ENCODE data around the gene ZNF618.

ZNF618 gene

DNA sequence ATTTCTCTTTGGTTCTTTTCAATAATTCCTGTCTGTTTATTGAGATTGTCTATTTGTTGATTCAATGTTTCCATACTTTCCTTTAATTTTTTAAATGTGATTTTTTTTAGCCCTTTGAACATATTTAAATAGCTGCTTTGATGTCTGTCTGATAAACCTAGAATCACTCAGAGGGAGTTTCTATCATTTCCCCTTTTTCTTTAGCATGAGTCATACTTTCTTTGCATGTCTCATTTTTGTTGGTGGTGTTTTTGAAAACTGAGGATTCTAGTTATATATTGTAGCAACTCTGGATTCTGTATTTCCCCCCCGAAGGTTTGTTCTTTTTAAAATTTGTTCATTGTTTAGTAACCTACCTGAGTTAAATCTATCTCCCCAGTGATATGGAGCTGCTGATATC, 24.2 kb upstream of the ZNF618 start:
- TF ChIP-seq, protein P1, sequence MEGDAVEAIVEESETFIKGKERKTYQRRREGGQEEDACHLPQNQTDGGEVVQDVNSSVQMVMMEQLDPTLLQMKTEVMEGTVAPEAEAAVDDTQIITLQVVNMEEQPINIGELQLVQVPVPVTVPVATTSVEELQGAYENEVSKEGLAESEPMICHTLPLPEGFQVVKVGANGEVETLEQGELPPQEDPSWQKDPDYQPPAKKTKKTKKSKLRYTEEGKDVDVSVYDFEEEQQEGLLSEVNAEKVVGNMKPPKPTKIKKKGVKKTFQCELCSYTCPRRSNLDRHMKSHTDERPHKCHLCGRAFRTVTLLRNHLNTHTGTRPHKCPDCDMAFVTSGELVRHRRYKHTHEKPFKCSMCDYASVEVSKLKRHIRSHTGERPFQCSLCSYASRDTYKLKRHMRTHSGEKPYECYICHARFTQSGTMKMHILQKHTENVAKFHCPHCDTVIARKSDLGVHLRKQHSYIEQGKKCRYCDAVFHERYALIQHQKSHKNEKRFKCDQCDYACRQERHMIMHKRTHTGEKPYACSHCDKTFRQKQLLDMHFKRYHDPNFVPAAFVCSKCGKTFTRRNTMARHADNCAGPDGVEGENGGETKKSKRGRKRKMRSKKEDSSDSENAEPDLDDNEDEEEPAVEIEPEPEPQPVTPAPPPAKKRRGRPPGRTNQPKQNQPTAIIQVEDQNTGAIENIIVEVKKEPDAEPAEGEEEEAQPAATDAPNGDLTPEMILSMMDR (IDR thresholded peaks at IDR 0.05; ENCODE audit: extremely low read depth, missing control alignments): no peak
- no peak for DNase-seq (ENCODE audit: low spot score)

- DNase-seq (ENCODE audit: low spot score): no peak
- TF ChIP-seq, protein P1 (IDR thresholded peaks at IDR 0.05; ENCODE audit: extremely low read depth, missing control alignments): peak; percentile 13
Measured at GRCh38 chr9:113853333-113853732, 22.8 kb upstream of the ZNF618 start.

DNA sequence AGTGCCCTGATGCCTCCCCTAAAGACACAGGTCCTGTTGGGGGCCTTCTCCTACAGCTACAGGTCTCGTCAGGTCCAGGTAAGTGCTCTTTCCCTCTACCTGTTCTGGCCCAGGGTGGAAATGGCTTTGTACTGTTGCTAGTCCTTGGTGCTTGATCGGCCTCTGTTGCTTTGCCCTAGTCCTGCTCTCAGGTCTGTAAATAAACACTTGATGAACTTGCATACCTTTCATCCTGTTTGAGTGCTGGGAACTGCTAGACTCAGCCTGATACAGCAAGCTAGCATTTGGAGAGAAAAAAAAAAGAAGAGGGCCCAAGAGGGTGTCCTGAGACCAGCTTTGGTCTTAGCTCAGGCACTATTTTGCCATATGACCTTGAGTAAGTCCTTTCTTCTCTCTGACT, 21.8 kb upstream of the ZNF618 start:
- TF ChIP-seq, protein P1 (IDR thresholded peaks at IDR 0.05; ENCODE audit: extremely low read depth, missing control alignments): no peak
- no peak for DNase-seq (ENCODE audit: low spot score)

DNA sequence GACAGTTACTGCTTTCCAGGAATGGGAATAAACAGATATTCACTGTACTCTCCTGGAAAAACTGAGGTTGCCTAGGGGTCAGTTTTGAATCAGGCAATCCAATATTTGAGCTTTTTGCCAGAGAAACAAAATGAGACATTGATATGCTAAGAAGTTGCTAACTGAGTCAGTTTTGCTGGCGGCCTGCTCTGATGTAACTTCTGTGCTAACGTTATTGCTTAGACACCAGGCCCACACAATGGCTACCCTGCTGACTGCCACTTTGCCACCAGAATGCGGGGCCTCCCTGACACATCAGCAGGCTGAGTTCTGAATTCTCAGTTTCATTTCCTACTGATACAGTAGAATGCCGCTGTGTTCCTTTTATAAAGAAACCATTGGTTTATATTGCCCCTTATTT, 18.2 kb upstream of the ZNF618 start:
- TF ChIP-seq, protein P1 (IDR thresholded peaks at IDR 0.05; ENCODE audit: extremely low read depth, missing control alignments): no peak
- no peak for DNase-seq (ENCODE audit: low spot score)

GRCh38 chr9:113858282-113858681, 17.8 kb upstream of the ZNF618 start:
- TF ChIP-seq, protein P1 (IDR thresholded peaks at IDR 0.05; ENCODE audit: extremely low read depth, missing control alignments): no peak
- no peak for DNase-seq (ENCODE audit: low spot score)

DNA sequence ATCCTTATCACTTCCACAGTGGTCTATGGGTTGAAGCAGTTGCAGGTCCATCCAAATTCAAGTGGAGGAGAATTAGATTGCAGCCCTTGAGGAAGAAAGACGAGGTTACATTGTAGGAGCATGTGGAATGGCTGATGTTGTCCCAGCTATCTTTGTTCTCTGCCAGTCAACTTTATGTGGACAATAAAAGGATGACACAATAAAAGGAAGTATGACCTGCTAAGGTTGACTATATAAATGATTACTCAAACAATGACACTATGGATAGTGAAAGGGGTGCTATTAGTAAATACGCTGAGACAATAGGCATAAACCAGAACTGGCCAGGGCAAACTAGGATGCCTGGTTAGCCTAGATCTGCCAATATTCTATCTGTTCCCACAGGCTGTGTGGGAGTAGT, 12.8 kb upstream of the ZNF618 start:
- TF ChIP-seq, protein P1 (IDR thresholded peaks at IDR 0.05; ENCODE audit: extremely low read depth, missing control alignments): no peak
- DNase-seq (ENCODE audit: low spot score): no peak

DNA sequence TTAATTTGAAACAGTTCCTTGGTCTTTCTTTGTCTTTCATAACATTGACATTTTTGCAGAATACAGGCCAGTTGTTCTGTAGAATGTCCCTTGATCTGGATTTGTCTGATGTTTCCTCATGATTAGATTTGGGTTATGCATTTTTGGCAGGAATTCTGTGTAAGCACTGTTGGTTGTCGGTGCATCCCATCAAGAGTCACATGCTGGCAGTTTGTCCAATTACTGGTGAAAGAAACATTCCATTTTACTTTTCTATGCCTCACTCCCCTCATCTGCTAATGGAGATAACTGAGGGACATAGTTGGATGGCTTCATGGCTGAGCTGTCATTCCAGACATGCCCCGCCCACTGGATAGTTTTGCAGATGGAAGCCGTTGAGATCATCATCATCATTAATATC, 7.6 kb upstream of the ZNF618 start:
- DNase-seq (ENCODE audit: low spot score): no peak
- TF ChIP-seq, protein P1 (IDR thresholded peaks at IDR 0.05; ENCODE audit: extremely low read depth, missing control alignments): no peak

Measured in GM20000 (cell line).